Esophagus squamous epithelium (tissue), 5 donors: ENCODE data around the gene ZFP2. TPM values are rescaled to one million over a fixed set of nuclear protein-coding genes. Genes with fewer than 3 reads are reported as not detected.
A peak's percentile ranks its signal among the peaks of the same experiment; 100 is the strongest.

Experiments used
- DNase-seq: peaks from one replicate; lab custom pipeline; 2025; lab: John Stamatoyannopoulos, UW
- H3K27ac ChIP-seq, 4 donors: fragments of 200-600 bp; sonication (generic); one replicate each; pipeline ENCODE4 v1.5.1; 2016 to 2019; ENCODE audit warnings: mild to moderate bottlenecking in 1 of 4
- H3K27me3 ChIP-seq, 4 donors: fragments of 200-600 bp; sonication (generic); 1 replicate in 3 of 4; 2 replicates in 1 of 4; pipeline versions ENCODE4 v1.5.1 to v1.6.0; 2017 to 2021; ENCODE audit warnings: antibody characterized with exemption in 1 of 4
- H3K36me3 ChIP-seq, 3 donors: fragments of 200-600 bp; sonication (generic); one replicate each; pipeline ENCODE4 v1.5.1; 2016 to 2019
- H3K4me1 ChIP-seq, 3 donors: fragments of 200-600 bp; sonication (generic); one replicate each; pipeline ENCODE4 v1.5.1; 2017 to 2019
- H3K4me3 ChIP-seq, 4 donors: fragments of 200-600 bp; sonication (generic); 1 replicate in 3 of 4; 2 replicates in 1 of 4; pipeline ENCODE4 v1.5.1; 2016 to 2019; ENCODE audit warnings: mild to moderate bottlenecking in 2 of 4, moderate library complexity in 1 of 4
- H3K9me3 ChIP-seq, 3 donors: fragments of 200-600 bp; sonication (generic); one replicate each; pipeline ENCODE4 v1.5.1; 2016 to 2019
- CTCF ChIP-seq, 6 experiments: fragments of 450-650 bp in 4 of 6; fragments of 200-600 bp in 2 of 6; sonication (generic) in 2 of 6; IDR thresholded peaks; one replicate each; pipeline ENCODE4 v1.5.1; 2016 to 2019; ENCODE audit warnings: antibody characterized with exemption in 6 of 6, mild to moderate bottlenecking in 4 of 6, moderate library complexity in 4 of 6
- POLR2A ChIP-seq, 4 donors: fragments of 450-650 bp; IDR thresholded peaks; one replicate each; pipeline ENCODE4 v1.6.1; 2017; ENCODE audit warnings: antibody characterized with exemption in 4 of 4, mild to moderate bottlenecking in 4 of 4, moderate library complexity in 3 of 4
- WGBS, 2 donors: methylation state at CpG; one replicate each; pipeline ENCODE4 v1.1.5; 2018; 5-methylcytosine and 5-hydroxymethylcytosine counted together
- intact Hi-C: fragments of 100-400 bp; cut with DNase I; formaldehyde crosslinking; loops from one replicate; pipeline ENCODE4 v1.15.0; 2022
- total RNA-seq, 4 donors: library from RNA; depleted of rRNA; stranded (reverse); fragments of >200 nt; gene quantifications; one replicate each; pipeline ENCODE4 v1.1.0, GENCODE V29; 2016
- donor health status: DM: yes; HTN: yes; CAD: no.

ZFP2 gene
- 1 to 10 TPM in 2 of 4 donors, under 1 TPM in 2; 0.35 to 1.5 (median 1.0) TPM for total RNA-seq

- intact Hi-C loops: no loop called here
- Histone ChIP-seq H3K4me3 (peak within 1 kb of the TSS; percentile 60 to 78 (median 67)), H3K4me1 (peaks cover 0 to 17% (median 0%) of the 10 kb centered on the region in 3 donors), H3K36me3 (no peaks in the 10 kb centered on the region), H3K27ac (peak within 1 kb of the TSS; percentile 76 to 81 (median 80)), H3K9me3 (no peaks in the 10 kb centered on the region), H3K27me3 (no peaks in the 10 kb centered on the region)
- DNase-seq: no peak
- TF ChIP-seq CTCF (IDR thresholded peaks at IDR 0.05): no peak
- peak in 1 of 4 donors; percentile 13 for TF ChIP-seq POLR2A (IDR thresholded peaks at IDR 0.05)
- WGBS, 2 donors: 0 to 26% methylated on average over 7 to 8 of the region's 79 CpGs
Measured at GRCh38 chr5:178895615-178896571, at the start of gene ZFP2. Gene ZFP2 (plus strand): TSS chr5:178895913. CDS start chr5:178931314, 35,401 bp downstream.

GRCh38 chr5:178849316-178849715 is 46.4 kb upstream of the ZFP2 start:
- no peak for DNase-seq
- intact Hi-C loops: no loop called here
- 69 to 79% methylated on average over 5 of the region's 5 CpGs for WGBS, 2 donors
- Histone ChIP-seq H3K9me3 (no peaks in the 10 kb centered on the region), H3K27ac (no peak overlapping the region), H3K4me3 (no peak overlapping the region), H3K4me1 (no peaks in the 10 kb centered on the region), H3K36me3 (no peaks in the 10 kb centered on the region), H3K27me3 (no peaks in the 10 kb centered on the region)
- TF ChIP-seq POLR2A (IDR thresholded peaks at IDR 0.05) (no peak), CTCF (IDR thresholded peaks at IDR 0.05) (no peak)

- Histone ChIP-seq H3K27ac (no peak overlapping the region), H3K9me3 (no peaks in the 10 kb centered on the region), H3K4me3 (no peak overlapping the region), H3K27me3 (no peaks in the 10 kb centered on the region), H3K36me3 (no peaks in the 10 kb centered on the region), H3K4me1 (no peaks in the 10 kb centered on the region)
- DNase-seq: no peak
- TF ChIP-seq CTCF (IDR thresholded peaks at IDR 0.05) (no peak), POLR2A (IDR thresholded peaks at IDR 0.05) (no peak)
- WGBS, 2 donors: 84 to 85% methylated on average over 2 to 3 of the region's 3 CpGs
- intact Hi-C loops: loop anchor here (10.0 kb wide), 1 partner anchor 117 kb away; the partner anchor contains the start of gene ZNF354A
Measured at GRCh38 chr5:178851951-178852350, 43.8 kb upstream of the ZFP2 start.

GRCh38 chr5:178854284-178854683 is 41.4 kb upstream of the ZFP2 start:
- 42 to 47% methylated on average over 5 of the region's 5 CpGs for WGBS, 2 donors
- no peaks in the 10 kb centered on the region for H3K9me3 ChIP-seq
- H3K4me3 ChIP-seq: no peak overlapping the region
- H3K27ac ChIP-seq: no peak overlapping the region
- H3K36me3 ChIP-seq: no peaks in the 10 kb centered on the region
- intact Hi-C loops: loop anchor here (10.0 kb wide), 1 partner anchor 119 kb away; the partner anchor contains the start of gene ZNF354A
- TF ChIP-seq CTCF (IDR thresholded peaks at IDR 0.05) (no peak), POLR2A (IDR thresholded peaks at IDR 0.05) (no peak)
- no peaks in the 10 kb centered on the region for H3K27me3 ChIP-seq
- DNase-seq: no peak
- H3K4me1 ChIP-seq: peaks cover 0 to 3% (median under 1%) of the 10 kb centered on the region in 3 donors
